DOHH2 (cell line): ENCODE results near the gene ATP2B3.

Experiments used
- H3F3A ChIP-seq: fragments of 200-600 bp; sonication (generic), shearing (Covaris generic); 2 replicates; pipeline ENCODE4 v1.6.0; 2016; ENCODE audit warnings: antibody characterized with exemption, mild to moderate bottlenecking; ENCODE audit not compliant: control insufficient read depth, insufficient read depth
- H3K27ac ChIP-seq: fragments of 200-600 bp; sonication (generic); 2 replicates; pipeline ENCODE4 v1.5.1; 2014; ENCODE audit warnings: low read depth, mild to moderate bottlenecking, low read length, moderate library complexity
- H3K27me3 ChIP-seq: fragments of 200-600 bp; sonication (generic); 2 replicates; pipeline ENCODE4 v1.6.1; 2014; ENCODE audit warnings: mild to moderate bottlenecking, low read length, mixed read lengths; ENCODE audit not compliant: control insufficient read depth
- H3K36me3 ChIP-seq: fragments of 200-600 bp; sonication (generic); 2 replicates; pipeline ENCODE4 v1.6.1; 2014; ENCODE audit warnings: mild to moderate bottlenecking, low read length, moderate library complexity, mixed read lengths; ENCODE audit not compliant: control insufficient read depth
- H3K4me1 ChIP-seq: fragments of 200-600 bp; sonication (generic); 2 replicates; pipeline ENCODE4 v1.6.1; 2014; ENCODE audit warnings: mild to moderate bottlenecking, low read length, mixed read lengths; ENCODE audit not compliant: control insufficient read depth
- H3K4me2 ChIP-seq: fragments of 200-600 bp; sonication (generic); 2 replicates; pipeline ENCODE4 v1.6.0; 2014; ENCODE audit warnings: mild to moderate bottlenecking, low read length, moderate library complexity
- H3K4me3 ChIP-seq: fragments of 200-600 bp; sonication (generic); 2 replicates; pipeline ENCODE4 v1.5.1; 2014; ENCODE audit warnings: mild to moderate bottlenecking, low read length, mixed read lengths
- H3K79me2 ChIP-seq: fragments of 200-600 bp; sonication (generic); 2 replicates; pipeline ENCODE4 v1.6.1; 2014; ENCODE audit warnings: mild to moderate bottlenecking, low read length, mixed read lengths; ENCODE audit not compliant: control insufficient read depth
- H3K9me2 ChIP-seq: fragments of 200-600 bp; sonication (generic); replicated peaks from 2 replicates; pipeline ENCODE4 v1.6.1; 2014; ENCODE audit warnings: mild to moderate bottlenecking, low read length, mixed read lengths; ENCODE audit not compliant: control insufficient read depth
- H3K9me3 ChIP-seq: fragments of 200-600 bp; sonication (generic); 2 replicates; pipeline ENCODE4 v1.6.1; 2014; ENCODE audit warnings: antibody characterized with exemption, low read length, mixed read lengths; ENCODE audit not compliant: control insufficient read depth, insufficient read depth
- H4K20me1 ChIP-seq: fragments of 200-600 bp; sonication (generic); 2 replicates; pipeline ENCODE4 v1.6.0; 2014; ENCODE audit warnings: low read depth, mild to moderate bottlenecking, antibody characterized with exemption, low read length, moderate library complexity; ENCODE audit not compliant: control insufficient read depth, insufficient read depth
- EZH2phosphoT487 ChIP-seq: fragments of 200-600 bp; sonication (generic); IDR thresholded peaks from 2 replicates; pipeline ENCODE4 v1.6.1; 2017; ENCODE audit warnings: borderline replicate concordance, mild to moderate bottlenecking, antibody characterized with exemption, low read length, moderate library complexity, mixed read lengths
- TF ChIP-seq, protein P1 (sequence below): fragments of 200-600 bp; sonication (generic); IDR thresholded peaks from one replicate; pipeline ENCODE4 v1.5.1; 2014; ENCODE audit warnings: antibody characterized with exemption, mild to moderate bottlenecking, low read depth, low read length; ENCODE audit not compliant: poor library complexity, severe bottlenecking

The ATP2B3 gene

DNA sequence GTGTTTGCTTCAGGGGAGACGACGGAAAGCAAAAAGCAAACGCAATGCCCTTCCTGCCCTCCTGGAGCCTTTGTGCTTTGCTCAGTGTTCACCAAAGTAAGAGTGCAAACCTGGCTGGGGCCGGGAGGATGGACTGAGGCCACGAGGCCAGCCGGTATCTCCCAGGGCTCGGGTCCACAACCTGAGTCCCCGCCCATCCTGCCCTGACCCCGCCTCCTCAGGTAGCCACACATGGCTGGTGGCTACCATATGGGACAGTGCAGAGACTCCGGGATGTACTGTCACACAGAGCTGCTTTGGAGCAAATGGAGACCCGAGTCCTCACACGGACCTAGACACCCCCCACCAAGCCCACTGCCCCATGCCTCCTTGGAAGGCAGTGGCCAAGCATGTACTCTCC lies 4.8 kb downstream of the ATP2B3 start:
- TF ChIP-seq, protein P1, sequence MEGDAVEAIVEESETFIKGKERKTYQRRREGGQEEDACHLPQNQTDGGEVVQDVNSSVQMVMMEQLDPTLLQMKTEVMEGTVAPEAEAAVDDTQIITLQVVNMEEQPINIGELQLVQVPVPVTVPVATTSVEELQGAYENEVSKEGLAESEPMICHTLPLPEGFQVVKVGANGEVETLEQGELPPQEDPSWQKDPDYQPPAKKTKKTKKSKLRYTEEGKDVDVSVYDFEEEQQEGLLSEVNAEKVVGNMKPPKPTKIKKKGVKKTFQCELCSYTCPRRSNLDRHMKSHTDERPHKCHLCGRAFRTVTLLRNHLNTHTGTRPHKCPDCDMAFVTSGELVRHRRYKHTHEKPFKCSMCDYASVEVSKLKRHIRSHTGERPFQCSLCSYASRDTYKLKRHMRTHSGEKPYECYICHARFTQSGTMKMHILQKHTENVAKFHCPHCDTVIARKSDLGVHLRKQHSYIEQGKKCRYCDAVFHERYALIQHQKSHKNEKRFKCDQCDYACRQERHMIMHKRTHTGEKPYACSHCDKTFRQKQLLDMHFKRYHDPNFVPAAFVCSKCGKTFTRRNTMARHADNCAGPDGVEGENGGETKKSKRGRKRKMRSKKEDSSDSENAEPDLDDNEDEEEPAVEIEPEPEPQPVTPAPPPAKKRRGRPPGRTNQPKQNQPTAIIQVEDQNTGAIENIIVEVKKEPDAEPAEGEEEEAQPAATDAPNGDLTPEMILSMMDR, result no peak
- TF ChIP-seq EZH2phosphoT487, result no peak
- no peaks in the 10 kb centered on the region for H3F3A ChIP-seq
- H3K9me3 ChIP-seq, result no peaks in the 10 kb centered on the region
- H3K9me2 ChIP-seq, result no peaks in the 10 kb centered on the region
- H4K20me1 ChIP-seq, result no peaks in the 10 kb centered on the region
- H3K4me2 ChIP-seq, result no peak overlapping the region
- H3K27ac ChIP-seq, result no peak overlapping the region
- H3K36me3 ChIP-seq, result no peaks in the 10 kb centered on the region
- H3K27me3 ChIP-seq, result no peaks in the 10 kb centered on the region
- no peaks in the 10 kb centered on the region for H3K4me1 ChIP-seq
- no peak overlapping the region for H3K4me3 ChIP-seq
- no peaks in the 10 kb centered on the region for H3K79me2 ChIP-seq

DNA sequence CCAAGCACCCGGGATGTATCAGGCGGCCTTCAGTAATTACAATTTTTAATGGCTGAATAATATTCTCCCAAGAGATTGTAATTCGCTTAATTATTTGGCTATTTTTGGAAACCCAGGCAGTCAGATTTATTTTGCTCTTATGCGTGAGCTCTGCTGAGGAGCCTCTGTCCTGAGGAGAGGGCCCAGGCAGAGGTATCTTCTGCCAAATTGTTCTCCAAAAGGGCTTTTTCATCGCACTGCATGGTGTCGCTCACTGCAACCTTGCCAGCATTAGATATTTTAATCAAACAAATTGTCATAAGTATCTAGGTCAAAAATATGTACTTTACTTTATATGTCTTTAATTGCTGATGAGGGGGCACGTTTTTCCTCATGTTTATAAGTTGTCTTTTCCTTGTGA lies 5.8 kb downstream of the ATP2B3 start:
- no peaks in the 10 kb centered on the region for H4K20me1 ChIP-seq
- no peaks in the 10 kb centered on the region for H3F3A ChIP-seq
- H3K9me3 ChIP-seq, result no peaks in the 10 kb centered on the region
- no peaks in the 10 kb centered on the region for H3K79me2 ChIP-seq
- H3K4me3 ChIP-seq, result no peak overlapping the region
- H3K36me3 ChIP-seq, result no peaks in the 10 kb centered on the region
- no peak overlapping the region for H3K27ac ChIP-seq
- H3K4me2 ChIP-seq, result no peak overlapping the region
- H3K4me1 ChIP-seq, result no peaks in the 10 kb centered on the region
- no peaks in the 10 kb centered on the region; the same call in 1 of the 2 replicates for H3K27me3 ChIP-seq
- H3K9me2 ChIP-seq, result no peaks in the 10 kb centered on the region
- no peak for TF ChIP-seq EZH2phosphoT487
- TF ChIP-seq, protein P1, result no peak

DNA sequence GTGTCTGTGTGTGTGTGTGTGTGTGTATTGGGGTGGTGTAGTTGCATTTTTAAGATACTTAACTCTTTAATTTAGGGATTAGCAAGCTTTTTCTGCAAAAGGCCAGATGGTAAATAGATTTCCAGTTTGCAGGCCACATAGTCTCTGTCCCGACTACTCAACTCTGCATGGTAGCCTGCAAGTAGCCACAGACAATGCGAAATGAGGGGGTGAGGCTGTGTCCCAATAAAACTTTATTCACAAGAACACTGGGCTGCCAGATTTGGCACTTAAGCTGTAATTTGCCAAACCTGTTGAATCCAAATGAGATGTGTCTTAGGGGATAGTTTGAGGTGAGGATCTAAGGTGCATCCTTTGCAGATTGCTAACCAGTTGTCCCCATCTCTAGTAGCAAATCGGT lies 6.8 kb downstream of the ATP2B3 start:
- Histone ChIP-seq H3K4me1 (no peaks in the 10 kb centered on the region), H3F3A (no peaks in the 10 kb centered on the region), H3K9me2 (no peaks in the 10 kb centered on the region), H3K27ac (no peak overlapping the region), H3K4me3 (no peak overlapping the region), H3K4me2 (no peak overlapping the region), H3K79me2 (no peaks in the 10 kb centered on the region), H3K36me3 (no peaks in the 10 kb centered on the region), H3K9me3 (no peaks in the 10 kb centered on the region), H3K27me3 (no peaks in the 10 kb centered on the region; the same call in 1 of the 2 replicates), H4K20me1 (no peaks in the 10 kb centered on the region)
- TF ChIP-seq EZH2phosphoT487, result no peak
- TF ChIP-seq, protein P1, result no peak
